CD14-positive monocyte (primary cell): ENCODE results near the gene COQ7. TPM values are rescaled to one million over a fixed set of nuclear protein-coding genes. Genes with fewer than 3 reads are reported as not detected.
A peak's percentile ranks its signal among the peaks of the same experiment; 100 is the strongest.

Source experiments
- DNase-seq, 3 donors: peaks; one replicate each; pipeline ENCODE4 v3.0.0-alpha.2; 2011 to 2022
- H2AFZ ChIP-seq: 2 replicates; pipeline ENCODE4 v1.6.0; 2012; ENCODE audit warnings: mild to moderate bottlenecking, low read depth, low read length, inconsistent platforms; ENCODE audit not compliant: insufficient read depth, poor library complexity, severe bottlenecking
- H3K27ac ChIP-seq, 2 donors: 1 replicate in 1 of 2; 2 replicates in 1 of 2; pipeline ENCODE4 v1.5.1; 2012 to 2013; ENCODE audit warnings: low read length in 2 of 2, control low read depth in 1 of 2, inconsistent platforms in 1 of 2, low read depth in 1 of 2, mild to moderate bottlenecking in 1 of 2
- H3K27me3 ChIP-seq, 2 donors: one replicate each; pipeline versions ENCODE4 v1.6.0 to v1.6.1; 2011 to 2013; ENCODE audit warnings: low read length in 2 of 2; ENCODE audit not compliant: control insufficient read depth in 2 of 2, insufficient read depth in 2 of 2
- H3K36me3 ChIP-seq, 2 donors: replicated peaks in 1 of 2; 1 replicate in 1 of 2; 2 replicates in 1 of 2; pipeline versions ENCODE4 v1.5.1 to v1.6.1; 2012 to 2013; ENCODE audit warnings: low read length in 2 of 2, control low read depth in 1 of 2, inconsistent platforms in 1 of 2, mild to moderate bottlenecking in 1 of 2; ENCODE audit not compliant: insufficient read depth in 2 of 2, control insufficient read depth in 1 of 2
- H3K4me1 ChIP-seq, 2 donors: 1 replicate in 1 of 2; 2 replicates in 1 of 2; pipeline versions ENCODE4 v1.5.1 to v1.6.1; 2012 to 2013; ENCODE audit warnings: low read length in 2 of 2, control low read depth in 1 of 2, inconsistent platforms in 1 of 2, mild to moderate bottlenecking in 1 of 2, moderate library complexity in 1 of 2; ENCODE audit not compliant: insufficient read depth in 2 of 2, control insufficient read depth in 1 of 2
- H3K4me2 ChIP-seq: replicated peaks from 2 replicates; pipeline ENCODE3; 2012; ENCODE audit warnings: low read length, moderate library complexity, mild to moderate bottlenecking; ENCODE audit not compliant: poor library complexity, severe bottlenecking; ENCODE audit errors: extremely low read depth
- H3K4me3 ChIP-seq, 3 experiments: fragments of 200-600 bp in 1 of 3; sonication (generic) in 1 of 3; replicated peaks in 1 of 3; 1 replicate in 2 of 3; 2 replicates in 1 of 3; pipeline ENCODE4 v1.5.1; 2011 to 2013; ENCODE audit warnings: low read length in 3 of 3, mild to moderate bottlenecking in 3 of 3, control low read depth in 2 of 3, low read depth in 2 of 3, inconsistent platforms in 1 of 3, moderate library complexity in 1 of 3
- H3K79me2 ChIP-seq: 2 replicates; pipeline ENCODE4 v1.6.0; 2012; ENCODE audit warnings: mild to moderate bottlenecking, control low read depth, inconsistent platforms, low read length, moderate library complexity; ENCODE audit not compliant: insufficient read depth
- H3K9ac ChIP-seq: 2 replicates; pipeline ENCODE4 v1.6.0; 2017; ENCODE audit warnings: low read length, mild to moderate bottlenecking; ENCODE audit not compliant: insufficient read depth, poor library complexity, severe bottlenecking
- H3K9me3 ChIP-seq, 2 donors: replicated peaks in 1 of 2; 1 replicate in 1 of 2; 2 replicates in 1 of 2; pipeline versions ENCODE4 v1.5.1 to v1.6.1; 2012 to 2013; ENCODE audit warnings: low read length in 2 of 2, control low read depth in 1 of 2; ENCODE audit not compliant: control insufficient read depth in 1 of 2, insufficient read depth in 1 of 2
- H4K20me1 ChIP-seq: 2 replicates; pipeline ENCODE4 v1.6.0; 2012; ENCODE audit warnings: mild to moderate bottlenecking, low read length, control low read depth, moderate library complexity; ENCODE audit not compliant: insufficient read depth
- H3K27ac Mint-ChIP-seq, 7 donors: one replicate each; pipeline ENCODE4 v1.8.0; 2020; ENCODE audit warnings: mild to moderate bottlenecking in 7 of 7, mixed read lengths in 7 of 7, moderate library complexity in 6 of 7, inconsistent platforms in 2 of 7
- H3K27me3 Mint-ChIP-seq, 3 donors: one replicate each; pipeline ENCODE4 v1.8.0; 2021 to 2022; ENCODE audit warnings: low read depth in 3 of 3, mild to moderate bottlenecking in 3 of 3, mixed read lengths in 3 of 3, moderate library complexity in 3 of 3, inconsistent platforms in 1 of 3
- H3K36me3 Mint-ChIP-seq, 2 donors: one replicate each; pipeline ENCODE4 v1.8.0; 2020; ENCODE audit warnings: mixed read lengths in 2 of 2, inconsistent platforms in 1 of 2, mild to moderate bottlenecking in 1 of 2
- H3K4me1 Mint-ChIP-seq: one replicate; pipeline ENCODE4 v1.8.0; 2020; ENCODE audit warnings: mild to moderate bottlenecking, mixed read lengths
- H3K4me3 Mint-ChIP-seq, 2 donors: one replicate each; pipeline ENCODE4 v1.8.0; 2020; ENCODE audit warnings: mild to moderate bottlenecking in 2 of 2, mixed read lengths in 2 of 2, moderate library complexity in 1 of 2
- H3K9me3 Mint-ChIP-seq, 7 donors: one replicate each; pipeline ENCODE4 v1.8.0; 2020 to 2022; ENCODE audit warnings: mixed read lengths in 7 of 7, mild to moderate bottlenecking in 6 of 7, moderate library complexity in 6 of 7, inconsistent platforms in 2 of 7
- CTCF ChIP-seq: fragments of 200-600 bp; IDR thresholded peaks from one replicate; pipeline ENCODE4 v1.8.0; 2022; ENCODE audit warnings: antibody characterized with exemption, mild to moderate bottlenecking
- WGBS: methylation state at CpG from one replicate; pipeline ENCODE4 v1.1.5; 2013; ENCODE audit warnings: missing lambda C conversion rate; ENCODE audit not compliant: insufficient coverage; 5-methylcytosine and 5-hydroxymethylcytosine counted together
- intact Hi-C, 2 donors: fragments of 100-400 bp; cut with micrococcal nuclease; formaldehyde crosslinking; loops; one replicate each; pipeline versions ENCODE4 v1.15.0 to v1.15.1; 2023
- polyA plus RNA-seq, 3 donors: library from polyadenylated mRNA; depleted of rRNA in 1 of 3; unstranded in 2 of 3; stranded (reverse) in 1 of 3; fragments of 300-500 nt in 2 of 3; fragments of >200 nt in 1 of 3; fragmentation: Illumina TruSeq in 2 of 3; gene quantifications; 1 replicate in 2 of 3; 2 replicates in 1 of 3; pipeline ENCODE4 v1.2.3, GENCODE V29; 2012 to 2021

Gene COQ7
- polyA plus RNA-seq, 3 donors, result 6.5 to 13.3 (median 12.2) TPM

- Histone ChIP-seq H3K27me3 (no peaks in the 10 kb centered on the region), H3K9ac (no peak overlapping the region), H3K4me2 (no peak overlapping the region), H3K9me3 (no peaks in the 10 kb centered on the region), H3K4me1 (peaks cover 47 to 54% of the 10 kb centered on the region in 2 donors), H2AFZ (no peak overlapping the region), H3K27ac (peak overlapping the region in 1 of 2 donors; percentile 19), H3K79me2 (peaks cover 4% of the 10 kb centered on the region), H3K36me3 (no peaks in the 10 kb centered on the region), H4K20me1 (no peaks in the 10 kb centered on the region), H3K4me3 (no peak overlapping the region)
- Mint-ChIP-seq H3K4me3 (no peak overlapping the region), H3K27me3 (peaks cover 0 to 4% (median 4%) of the 10 kb centered on the region in 3 donors), H3K4me1 (peaks cover 56% of the 10 kb centered on the region), H3K27ac (peak overlapping the region in 6 of 7 donors; percentile 85 to 97 (median 89)), H3K36me3 (no peaks in the 10 kb centered on the region), H3K9me3 (no peaks in the 10 kb centered on the region)
- DNase-seq, result no peak
- 46% methylated on average over 3 of the region's 9 CpGs for WGBS
- intact Hi-C loops, result no loop called here
- TF ChIP-seq CTCF, result no peak
Measured at GRCh38 chr16:19108409-19109287, 41.2 kb downstream of the COQ7 start.

GRCh38 chr16:19109288-19109664, 41.9 kb downstream of the COQ7 start:
- H4K20me1 ChIP-seq, result no peaks in the 10 kb centered on the region
- peaks cover 56% of the 10 kb centered on the region for H3K4me1 Mint-ChIP-seq
- H3K4me2 ChIP-seq, result no peak overlapping the region
- H3K79me2 ChIP-seq, result peaks cover 7% of the 10 kb centered on the region
- H3K27me3 ChIP-seq, result no peaks in the 10 kb centered on the region
- no peak for TF ChIP-seq CTCF
- H3K9ac ChIP-seq, result no peak overlapping the region
- no peaks in the 10 kb centered on the region for H3K9me3 ChIP-seq
- no peaks in the 10 kb centered on the region for H3K36me3 ChIP-seq
- peaks cover 0 to 4% (median 4%) of the 10 kb centered on the region in 3 donors for H3K27me3 Mint-ChIP-seq
- WGBS, result 100% methylated on average over 1 of the region's 4 CpGs
- H3K27ac ChIP-seq, result no peak overlapping the region
- H2AFZ ChIP-seq, result no peak overlapping the region
- H3K4me1 ChIP-seq, result peaks cover 49 to 54% of the 10 kb centered on the region in 2 donors
- no peak overlapping the region for H3K4me3 Mint-ChIP-seq
- no peak overlapping the region for H3K27ac Mint-ChIP-seq
- no peaks in the 10 kb centered on the region for H3K9me3 Mint-ChIP-seq
- no peak for DNase-seq
- H3K36me3 Mint-ChIP-seq, result no peaks in the 10 kb centered on the region
- no peak overlapping the region for H3K4me3 ChIP-seq
- intact Hi-C loops, result no loop called here
